ENCODE measurements around the gene PLD1.

PLD1 gene

GRCh38 chr3:171680726-171681411 lies 129.4 kb downstream of the PLD1 start:
- DNase-seq (ENCODE audit: low read depth) = no peak
- no peak overlapping the region for H3K4me3 ChIP-seq (ENCODE audit: low read length)
- TF ChIP-seq, protein P1, sequence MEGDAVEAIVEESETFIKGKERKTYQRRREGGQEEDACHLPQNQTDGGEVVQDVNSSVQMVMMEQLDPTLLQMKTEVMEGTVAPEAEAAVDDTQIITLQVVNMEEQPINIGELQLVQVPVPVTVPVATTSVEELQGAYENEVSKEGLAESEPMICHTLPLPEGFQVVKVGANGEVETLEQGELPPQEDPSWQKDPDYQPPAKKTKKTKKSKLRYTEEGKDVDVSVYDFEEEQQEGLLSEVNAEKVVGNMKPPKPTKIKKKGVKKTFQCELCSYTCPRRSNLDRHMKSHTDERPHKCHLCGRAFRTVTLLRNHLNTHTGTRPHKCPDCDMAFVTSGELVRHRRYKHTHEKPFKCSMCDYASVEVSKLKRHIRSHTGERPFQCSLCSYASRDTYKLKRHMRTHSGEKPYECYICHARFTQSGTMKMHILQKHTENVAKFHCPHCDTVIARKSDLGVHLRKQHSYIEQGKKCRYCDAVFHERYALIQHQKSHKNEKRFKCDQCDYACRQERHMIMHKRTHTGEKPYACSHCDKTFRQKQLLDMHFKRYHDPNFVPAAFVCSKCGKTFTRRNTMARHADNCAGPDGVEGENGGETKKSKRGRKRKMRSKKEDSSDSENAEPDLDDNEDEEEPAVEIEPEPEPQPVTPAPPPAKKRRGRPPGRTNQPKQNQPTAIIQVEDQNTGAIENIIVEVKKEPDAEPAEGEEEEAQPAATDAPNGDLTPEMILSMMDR (conservative IDR thresholded peaks at IDR 0.05; ENCODE audit: low read length) = no peak

GRCh38 chr3:171678971-171679492 lies 131.3 kb downstream of the PLD1 start:
- no peak overlapping the region for H3K4me3 ChIP-seq (ENCODE audit: low read length)
- DNase-seq (ENCODE audit: low read depth) = no peak
- TF ChIP-seq, protein P1 (conservative IDR thresholded peaks at IDR 0.05; ENCODE audit: low read length) = no peak

DNA sequence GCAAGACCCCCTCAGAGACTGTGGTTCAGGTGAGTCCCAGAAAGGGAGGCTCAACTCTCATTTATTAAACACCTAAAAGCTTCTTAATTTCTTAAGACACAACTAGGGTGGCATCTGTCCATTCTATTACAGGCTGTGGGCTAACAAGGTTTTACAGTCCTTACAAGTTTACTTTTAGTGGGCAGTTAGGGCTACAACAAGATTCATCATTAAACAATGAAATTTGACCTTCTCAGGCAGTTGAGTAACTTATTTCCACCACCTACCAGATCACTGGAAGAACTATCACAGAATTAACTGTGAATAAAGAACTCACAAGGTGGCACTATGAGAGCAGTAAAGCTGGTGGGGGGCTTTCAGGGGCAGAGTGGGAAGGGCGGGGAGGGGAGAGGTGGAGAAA lies 132.6 kb downstream of the PLD1 start:
- no peak for DNase-seq (ENCODE audit: low read depth)
- TF ChIP-seq, protein P1 (conservative IDR thresholded peaks at IDR 0.05; ENCODE audit: low read length) = no peak
- H3K4me3 ChIP-seq (ENCODE audit: low read length) = no peak overlapping the region

GRCh38 chr3:171676601-171677175 lies 133.6 kb downstream of the PLD1 start:
- no peak overlapping the region for H3K4me3 ChIP-seq (ENCODE audit: low read length)
- no peak for DNase-seq (ENCODE audit: low read depth)
- TF ChIP-seq, protein P1 (conservative IDR thresholded peaks at IDR 0.05; ENCODE audit: low read length) = no peak

DNA sequence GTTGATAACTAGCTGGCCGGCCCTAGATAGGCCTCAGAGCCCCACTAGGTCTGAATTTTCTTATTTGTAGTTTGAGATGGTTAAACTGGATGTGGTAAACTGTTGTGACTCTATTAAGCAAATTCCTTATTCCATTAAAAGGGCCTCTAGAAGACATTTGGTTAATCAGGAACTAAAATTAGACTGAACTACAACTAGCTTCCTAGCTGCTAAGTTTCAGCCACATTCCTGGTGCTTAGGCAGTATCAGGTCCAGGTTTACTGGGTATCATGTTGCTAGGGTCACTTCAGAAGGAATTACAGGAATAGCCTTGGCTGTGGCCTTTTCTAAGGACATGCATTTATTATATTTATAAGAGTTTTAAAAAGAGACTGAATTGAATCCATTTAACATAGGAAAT lies 136.3 kb downstream of the PLD1 start:
- no peak for DNase-seq (ENCODE audit: low read depth)
- no peak overlapping the region for H3K4me3 ChIP-seq (ENCODE audit: low read length)
- TF ChIP-seq, protein P1 (conservative IDR thresholded peaks at IDR 0.05; ENCODE audit: low read length) = no peak

DNA sequence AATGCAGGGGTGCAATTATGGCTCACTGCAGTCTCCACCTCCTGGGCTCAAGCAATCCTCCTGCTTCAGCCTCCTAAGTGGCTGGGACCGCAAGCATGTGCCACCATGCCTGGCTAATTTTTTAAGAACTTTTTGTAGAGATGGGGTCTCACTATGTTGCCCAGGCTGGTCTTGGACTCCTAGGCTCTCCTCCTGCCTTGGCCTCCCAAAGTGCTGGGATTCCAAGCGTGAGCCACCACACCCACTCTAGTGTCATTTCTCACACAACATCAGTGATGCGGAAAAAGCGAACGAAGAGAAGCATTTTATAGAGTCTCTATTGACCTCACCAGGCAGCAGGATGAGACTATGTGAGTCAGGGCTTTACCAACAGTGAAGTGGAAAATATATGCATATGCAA lies 137.7 kb downstream of the PLD1 start:
- TF ChIP-seq, protein P1 (conservative IDR thresholded peaks at IDR 0.05; ENCODE audit: low read length) = no peak
- no peak for DNase-seq (ENCODE audit: low read depth)
- no peak overlapping the region for H3K4me3 ChIP-seq (ENCODE audit: low read length)

GRCh38 chr3:171672124-171672523 lies 138.2 kb downstream of the PLD1 start:
- H3K4me3 ChIP-seq (ENCODE audit: low read length) = no peak overlapping the region
- DNase-seq (ENCODE audit: low read depth) = no peak
- TF ChIP-seq, protein P1 (conservative IDR thresholded peaks at IDR 0.05; ENCODE audit: low read length) = no peak
